ENCODE results near the gene CAMTA1. TPM values are rescaled to one million over a fixed set of nuclear protein-coding genes. Genes with fewer than 3 reads are reported as not detected.

The CAMTA1 gene
- polyA plus RNA-seq, 5 donors = 41.0 to 56.5 (median 48.5) TPM

DNA sequence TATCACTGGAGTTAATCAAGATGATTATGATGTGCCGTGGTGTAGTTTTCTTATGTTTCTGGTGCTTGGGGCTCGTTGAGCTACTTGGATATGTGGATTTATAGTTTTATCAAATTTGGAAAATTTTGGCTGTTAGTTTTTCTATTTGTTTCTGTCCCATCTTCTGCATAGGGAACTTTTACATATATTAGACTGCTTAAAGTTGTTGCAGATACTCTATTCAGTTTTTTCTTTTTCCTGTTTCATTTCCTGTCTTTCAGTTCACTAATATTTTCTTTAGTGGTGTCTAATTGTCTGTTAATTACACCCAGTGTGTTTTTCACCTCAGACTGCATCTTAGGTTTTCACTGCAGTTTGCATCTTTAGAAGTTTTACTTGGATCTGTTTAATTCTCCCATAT, 247.7 kb downstream of the CAMTA1 start:
- no peak for DNase-seq

DNA sequence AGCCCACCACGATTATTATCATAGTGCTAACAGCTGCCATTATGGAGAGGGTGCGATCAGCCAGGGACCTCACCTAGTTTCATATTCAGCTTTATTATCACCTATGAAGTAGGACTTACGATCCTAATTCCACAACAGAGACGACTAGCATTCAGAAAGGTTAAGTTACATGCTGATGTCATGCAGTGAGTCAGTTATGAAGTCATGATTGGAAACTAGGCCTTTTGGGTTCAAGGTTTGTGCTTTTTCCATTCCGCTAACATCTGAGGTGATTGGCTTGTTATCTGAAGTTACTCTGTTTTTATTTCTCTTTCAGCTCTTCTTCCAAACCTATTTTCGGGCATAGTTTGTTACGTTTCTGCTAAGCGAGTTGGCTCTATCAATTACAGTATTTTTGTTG, 251.1 kb downstream of the CAMTA1 start:
- DNase-seq = no peak

DNA sequence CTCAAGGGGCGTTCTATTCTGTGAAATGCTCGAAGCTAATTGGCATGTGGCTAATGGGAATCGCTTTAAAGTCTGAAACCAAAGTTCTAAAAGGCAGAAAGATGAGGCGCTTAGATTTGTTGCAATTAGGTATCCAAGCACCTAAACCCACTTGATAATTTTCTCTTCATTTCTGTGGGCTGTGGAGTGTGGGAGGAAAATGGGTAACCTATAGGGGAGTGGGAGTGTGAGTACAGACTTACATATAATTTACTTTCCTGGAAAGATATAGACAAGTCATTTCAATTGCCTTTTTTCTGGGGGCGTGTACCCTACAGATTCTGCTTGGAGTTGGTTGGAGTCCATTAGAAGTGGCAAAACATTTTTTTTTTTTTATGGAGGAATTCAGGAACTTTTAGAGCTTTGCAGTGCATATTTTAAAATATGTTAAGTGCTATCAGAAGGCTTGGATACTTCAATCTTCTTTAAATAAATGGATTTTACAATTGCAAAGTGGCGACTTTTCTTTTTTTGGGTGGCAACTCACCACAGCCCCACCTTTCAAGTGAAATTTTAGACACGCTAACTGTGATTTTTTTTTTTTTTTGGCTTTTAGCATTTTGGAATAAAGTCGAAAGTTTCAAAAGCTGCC, 254.5 kb downstream of the CAMTA1 start:
- DNase-seq = no peak

DNA sequence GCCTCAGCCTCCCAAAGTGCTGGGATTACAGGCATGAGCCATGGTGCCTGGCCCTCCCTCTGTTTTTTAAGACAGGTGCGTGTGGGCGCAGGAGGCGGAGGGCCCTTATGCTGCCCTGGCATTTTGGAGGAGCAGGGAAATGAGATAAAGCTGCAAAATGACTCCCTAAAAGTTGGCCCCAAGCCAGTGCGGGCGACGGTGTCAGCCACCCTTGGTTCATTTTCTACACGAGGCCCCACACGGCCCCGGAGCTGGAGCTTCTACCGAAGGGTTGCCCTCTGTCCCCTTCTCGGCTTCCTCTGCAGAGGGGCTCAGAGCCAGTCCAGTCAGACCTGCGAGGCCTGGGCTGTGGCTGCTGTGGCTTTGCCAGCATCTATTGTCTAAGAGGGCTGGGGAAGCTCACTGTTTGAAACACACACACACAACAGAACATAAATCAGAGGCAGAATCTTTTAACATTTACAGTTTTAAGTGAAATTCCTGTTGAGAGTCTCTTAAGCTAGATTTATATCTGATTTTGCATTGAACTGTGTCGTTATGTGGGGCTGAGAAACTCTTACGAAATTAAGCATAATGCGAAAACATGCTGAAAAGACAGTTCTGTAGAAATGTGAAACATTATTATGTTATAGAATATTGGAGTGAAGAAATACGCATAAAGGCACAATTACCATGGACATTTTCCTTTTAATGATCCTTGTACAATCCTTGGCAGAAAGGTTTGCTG, 255.9 kb downstream of the CAMTA1 start:
- no peak for DNase-seq

DNA sequence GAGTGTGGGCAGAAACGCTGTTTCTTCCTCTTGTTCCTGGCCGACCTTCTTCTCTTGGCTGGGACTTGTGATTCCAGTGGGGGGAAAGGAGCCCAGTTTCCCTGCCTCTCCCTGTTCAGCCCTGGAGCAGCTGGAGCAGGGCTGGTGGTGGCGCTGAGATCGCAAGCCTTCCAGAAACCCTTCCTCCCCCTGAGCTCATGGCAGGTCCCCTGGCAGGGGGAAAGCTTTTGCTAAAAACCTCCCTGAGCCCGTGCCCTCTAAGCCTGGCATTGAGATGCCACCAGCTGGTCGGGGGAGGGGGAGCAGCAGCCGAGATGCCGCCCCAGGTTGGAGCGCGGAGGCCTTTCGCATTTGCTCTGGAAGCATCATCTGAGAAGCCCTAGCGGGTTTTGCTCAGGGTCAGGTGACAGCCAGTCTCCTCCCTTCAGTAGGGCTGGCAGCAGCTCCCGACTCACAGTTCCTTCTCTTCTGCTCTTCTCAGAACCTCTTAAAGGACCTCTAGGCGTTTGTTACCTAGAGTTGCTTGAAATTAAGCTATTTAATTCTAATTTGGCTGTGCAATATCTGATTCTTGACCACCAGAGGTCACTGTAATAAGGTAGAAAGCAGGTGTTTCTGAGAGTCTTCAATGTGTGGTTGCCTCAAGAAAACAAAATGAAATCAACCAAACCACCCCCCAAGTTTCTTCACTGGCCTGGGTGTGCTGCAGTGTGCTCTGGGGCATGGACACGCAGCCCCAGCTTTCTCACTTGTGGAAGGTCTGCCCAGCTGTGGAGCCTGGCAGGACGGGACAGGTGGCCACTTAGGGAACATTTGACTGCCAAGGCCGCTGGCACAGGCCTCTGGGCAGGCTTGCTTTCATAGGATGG, 257.3 kb downstream of the CAMTA1 start:
- DNase-seq = no peak

DNA sequence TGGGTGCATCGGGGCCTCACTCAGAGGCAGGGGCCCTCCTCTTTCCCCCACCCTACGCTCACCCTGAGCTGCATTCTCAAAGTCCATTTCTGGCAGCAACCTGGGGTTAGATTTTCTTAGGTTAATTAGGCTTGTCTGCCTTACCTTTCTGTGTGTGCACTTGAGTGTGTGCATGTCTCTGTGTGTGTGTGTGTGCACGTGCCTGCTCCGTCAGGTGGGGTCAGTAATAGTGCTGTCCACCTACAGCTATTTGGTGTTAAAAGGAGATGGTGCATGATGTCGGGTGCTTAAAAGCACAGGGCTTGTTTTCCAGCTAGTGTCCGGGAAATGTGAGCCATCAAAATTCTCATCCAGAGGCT, 257.9 kb downstream of the CAMTA1 start:
- DNase-seq = no peak

DNA sequence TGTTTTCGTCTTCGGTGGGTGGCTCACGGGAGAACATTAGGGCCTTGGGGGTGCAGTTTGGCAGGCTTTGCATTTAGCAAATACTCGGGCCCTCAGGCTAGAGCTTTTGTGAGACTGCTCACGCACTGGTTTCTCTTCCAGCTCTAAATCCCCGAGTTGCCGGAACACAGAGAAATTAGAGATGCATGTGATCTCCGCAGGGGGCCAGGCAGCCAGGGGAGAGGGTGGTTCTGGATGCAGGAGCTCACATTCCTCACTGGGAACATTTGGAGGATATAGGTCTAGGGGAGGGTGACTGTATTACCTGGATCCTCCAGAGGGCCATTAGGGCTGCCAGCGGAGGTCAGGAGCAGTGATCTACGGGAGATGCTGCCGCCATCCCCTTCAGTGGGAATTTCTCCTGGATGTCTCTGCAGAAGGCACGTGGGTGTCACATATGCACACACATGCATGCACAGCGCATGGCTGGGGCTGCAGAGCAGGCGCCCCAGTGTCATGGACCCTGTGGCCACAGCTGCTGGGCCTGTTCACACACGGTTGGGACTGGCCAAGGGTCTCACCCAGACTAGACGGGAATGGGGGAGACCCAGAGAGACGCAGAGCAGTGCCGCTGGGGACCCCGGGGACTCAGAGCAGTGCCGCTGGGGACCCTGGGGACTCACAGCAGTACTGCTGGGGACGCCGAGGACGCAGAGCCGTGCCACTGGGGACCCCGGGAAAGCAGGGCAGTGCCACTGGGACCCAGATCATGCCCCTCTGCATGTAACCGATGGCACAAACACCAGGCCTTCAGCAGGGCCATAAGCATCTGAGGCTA, 258.7 kb downstream of the CAMTA1 start:
- DNase-seq = no peak

DNA sequence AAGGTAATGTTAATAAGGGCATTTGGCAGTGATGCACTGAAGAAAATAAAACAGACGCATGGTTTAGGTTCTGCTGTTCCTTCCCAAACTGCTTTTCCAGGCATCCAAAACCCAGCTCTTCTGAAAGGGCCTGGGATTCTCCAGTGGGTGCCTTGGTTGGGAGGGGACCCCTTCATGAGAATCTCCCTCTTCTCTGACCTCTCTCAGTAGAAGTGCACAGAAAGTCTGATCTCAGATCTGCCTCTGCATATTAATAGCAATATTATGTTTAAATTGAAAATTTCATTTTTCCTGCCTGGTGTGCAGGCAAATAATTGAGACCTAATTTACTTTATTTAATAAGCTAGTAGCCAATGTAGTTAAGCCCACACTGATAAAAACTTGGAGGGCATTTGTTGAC, 260.6 kb downstream of the CAMTA1 start:
- DNase-seq = no peak

DNA sequence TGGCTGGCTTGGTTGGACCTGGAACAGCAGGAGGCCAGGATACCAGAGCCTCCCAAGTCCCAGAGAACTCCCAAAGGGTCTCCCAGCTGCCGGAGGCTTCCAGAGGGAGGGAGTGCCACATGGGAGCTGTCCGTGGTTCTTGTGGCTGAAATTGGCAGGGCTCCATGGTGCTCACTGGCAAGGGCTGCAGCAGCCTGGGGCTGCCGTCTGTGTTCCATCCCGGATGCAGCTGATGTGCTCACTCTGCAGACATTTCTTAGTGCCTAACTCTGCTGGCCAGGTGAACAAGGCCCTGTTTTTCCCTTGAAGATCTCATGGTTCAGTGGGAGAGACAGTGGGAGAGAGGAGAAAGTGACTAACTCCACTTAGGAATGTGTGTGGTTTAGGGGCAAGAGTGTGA, 261.1 kb downstream of the CAMTA1 start:
- DNase-seq = peak; percentile 37 to 58

DNA sequence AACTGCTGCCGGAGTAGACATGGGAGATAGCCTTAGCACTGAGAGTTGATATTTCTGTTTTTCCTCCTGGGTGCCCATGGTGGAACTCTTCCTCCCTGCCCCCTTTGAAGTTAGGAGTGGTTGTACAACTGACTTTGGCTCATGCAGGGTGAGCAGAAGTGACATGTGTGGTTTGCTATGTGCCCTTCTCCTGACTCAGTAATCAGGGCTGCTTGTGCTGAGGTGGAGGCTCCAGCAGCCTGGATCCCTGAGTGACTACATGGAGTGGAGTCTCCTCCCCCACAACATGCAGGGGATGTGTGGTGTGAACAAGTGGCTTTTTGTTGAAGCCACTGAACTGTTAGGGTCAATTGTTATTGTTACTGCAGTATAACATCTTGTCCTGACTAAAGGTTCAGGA, 261.6 kb downstream of the CAMTA1 start:
- DNase-seq = no peak

DNA sequence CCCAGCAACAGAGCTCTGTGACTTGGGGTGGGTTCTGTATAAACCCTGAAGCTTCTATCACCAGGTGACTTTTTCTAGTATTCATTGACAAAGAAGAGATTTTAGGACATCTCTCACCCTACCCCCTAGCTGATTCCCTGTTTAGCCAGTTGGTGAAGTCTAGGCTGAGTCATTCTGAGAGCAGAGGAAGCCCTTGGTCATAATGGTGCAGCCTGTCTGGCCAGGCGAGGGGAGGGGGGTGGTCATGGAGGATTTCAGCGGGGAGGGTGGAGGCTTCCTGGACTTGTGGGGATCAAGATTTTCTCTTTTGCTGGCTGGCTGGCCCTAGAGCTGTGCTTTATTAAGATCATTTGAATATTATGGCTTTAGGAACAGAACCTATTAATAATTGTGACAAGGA, 262.6 kb downstream of the CAMTA1 start:
- no peak for DNase-seq

DNA sequence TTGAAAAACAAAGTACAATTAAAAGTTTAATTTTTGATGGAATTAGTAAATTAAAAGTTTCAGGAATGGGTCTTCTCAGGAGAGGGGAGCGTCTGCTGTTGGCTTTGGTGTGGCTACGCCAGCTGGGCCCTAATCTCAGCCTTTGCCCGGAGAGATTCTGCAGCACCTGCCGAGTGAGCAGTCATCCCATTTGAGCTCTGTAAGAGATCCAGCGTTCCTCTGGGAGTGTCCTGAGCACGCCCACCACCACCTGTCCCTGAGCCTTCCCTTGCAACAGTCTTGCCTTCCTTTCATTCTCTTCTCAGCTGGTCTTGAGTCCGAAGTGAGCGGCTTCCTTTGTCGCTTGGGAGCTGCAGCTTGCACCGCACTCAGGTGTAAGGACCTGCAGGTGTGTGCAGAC, 263.1 kb downstream of the CAMTA1 start:
- DNase-seq = no peak

DNA sequence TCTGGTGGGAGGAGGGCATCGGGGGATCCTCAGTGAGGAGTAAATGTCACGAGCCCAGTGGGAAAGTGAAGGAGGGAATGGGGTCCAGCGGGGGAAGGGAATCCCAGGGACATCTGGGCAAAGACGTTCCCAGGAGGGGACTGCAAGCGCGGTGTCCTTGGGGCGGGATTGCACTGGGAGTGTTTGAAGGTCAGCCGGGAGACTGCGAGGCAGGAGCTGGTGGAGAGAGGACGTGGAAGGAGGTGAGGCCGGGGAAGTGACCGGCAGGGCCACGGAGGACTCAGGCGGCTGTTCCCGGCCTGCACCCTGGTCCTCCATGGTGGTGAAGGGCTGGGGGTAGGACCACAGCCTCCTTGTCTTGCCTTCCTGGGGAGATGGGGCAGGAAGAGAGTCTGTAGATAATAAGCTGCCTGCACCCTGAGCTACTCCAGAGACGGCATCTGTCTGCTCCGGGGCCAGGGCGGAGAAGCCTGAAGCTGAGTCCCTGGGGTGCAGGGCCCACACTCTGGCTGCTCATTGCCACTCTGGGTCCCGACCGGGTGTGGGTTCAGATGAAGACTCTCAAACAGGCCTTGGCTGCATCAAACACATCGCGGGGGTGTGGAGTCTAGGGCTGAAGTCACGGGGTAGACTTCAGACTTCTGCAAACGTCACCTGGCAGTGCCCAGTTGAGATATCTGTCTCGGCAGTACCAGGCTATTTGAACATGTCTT, 264.8 kb downstream of the CAMTA1 start:
- no peak for DNase-seq

DNA sequence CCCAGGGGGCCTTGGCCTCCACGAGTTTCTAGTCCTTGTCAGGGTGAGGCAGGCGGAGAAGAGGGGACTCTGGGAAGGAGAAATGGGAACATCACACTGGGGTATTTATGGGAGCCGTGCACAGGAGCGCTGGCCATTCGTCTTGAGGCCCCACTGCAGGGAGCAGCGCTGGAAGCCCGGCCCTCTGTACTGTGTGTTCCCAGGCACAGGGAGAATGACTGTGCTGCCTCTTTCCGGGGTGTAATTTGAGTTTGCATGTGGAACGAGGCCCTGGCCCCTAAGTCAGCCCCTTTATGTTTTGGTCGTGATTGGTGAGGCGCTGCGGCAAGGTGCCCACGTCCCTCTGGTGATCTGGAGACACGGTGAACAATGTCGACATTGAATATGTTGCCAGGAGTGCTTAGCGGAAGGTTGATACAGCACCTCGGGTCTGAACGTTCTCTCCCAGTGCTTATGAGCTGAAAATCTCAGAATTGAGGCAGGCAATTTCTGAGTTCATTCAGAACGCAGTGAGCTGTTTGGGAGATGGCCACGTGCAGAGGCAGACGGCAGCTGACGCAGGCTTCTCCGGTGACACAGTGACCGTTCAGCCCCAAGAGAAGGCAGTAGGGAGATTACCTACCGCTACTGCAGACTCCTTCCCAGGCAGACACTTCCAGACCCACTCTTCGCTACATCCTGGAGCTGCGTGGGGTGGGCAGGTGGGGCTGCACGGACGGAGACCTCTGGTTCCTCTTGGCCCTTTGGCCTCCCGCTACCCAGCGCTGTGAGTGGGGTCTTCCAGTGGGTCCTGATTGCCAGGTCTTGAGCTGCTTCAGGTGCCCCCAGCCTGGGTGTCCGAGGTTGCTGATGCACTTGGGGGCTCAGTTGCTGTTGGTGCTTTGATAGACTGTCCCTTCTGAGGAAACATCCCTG, 265.8 kb downstream of the CAMTA1 start:
- DNase-seq = no peak

DNA sequence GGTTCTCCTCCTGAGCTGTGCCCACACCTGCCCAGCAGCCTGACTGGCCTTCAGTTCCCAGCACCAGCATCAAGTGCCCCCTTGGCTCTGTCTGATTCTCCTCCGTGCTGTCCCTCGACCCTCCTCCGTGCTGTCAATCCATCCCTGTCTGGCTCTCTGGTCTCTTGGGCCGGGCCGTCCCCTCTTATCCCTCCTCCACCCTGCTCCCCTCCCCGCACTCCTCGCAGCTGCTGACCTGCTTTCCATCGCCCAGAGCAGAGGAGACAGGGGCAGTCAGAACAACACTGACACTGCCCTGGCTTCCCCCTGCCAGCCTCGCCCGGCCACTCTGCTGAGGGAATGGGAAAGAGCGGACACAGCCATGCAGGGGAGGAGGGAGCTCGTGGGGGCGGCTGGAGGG, 267.4 kb downstream of the CAMTA1 start:
- no peak for DNase-seq

DNA sequence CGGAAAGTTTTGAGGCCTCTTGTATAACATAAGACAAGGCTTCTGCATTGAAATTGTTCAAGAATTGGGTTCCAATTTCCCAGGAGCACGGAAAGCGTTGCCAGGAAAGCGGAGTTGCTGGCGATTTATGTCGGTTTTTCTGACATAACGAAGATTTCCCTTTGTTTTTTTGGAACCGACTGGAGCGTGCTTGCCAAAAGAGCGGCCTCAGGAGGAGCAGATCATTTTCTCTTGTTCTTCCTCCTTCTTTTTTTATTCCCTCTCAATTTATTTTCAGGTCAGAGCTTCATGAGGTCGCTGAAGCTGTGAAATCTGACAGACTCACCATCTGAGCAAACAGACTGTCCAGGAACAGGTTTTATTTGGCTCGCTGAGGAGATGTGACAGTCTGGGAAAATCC, 275.5 kb downstream of the CAMTA1 start:
- DNase-seq = no peak

DNA sequence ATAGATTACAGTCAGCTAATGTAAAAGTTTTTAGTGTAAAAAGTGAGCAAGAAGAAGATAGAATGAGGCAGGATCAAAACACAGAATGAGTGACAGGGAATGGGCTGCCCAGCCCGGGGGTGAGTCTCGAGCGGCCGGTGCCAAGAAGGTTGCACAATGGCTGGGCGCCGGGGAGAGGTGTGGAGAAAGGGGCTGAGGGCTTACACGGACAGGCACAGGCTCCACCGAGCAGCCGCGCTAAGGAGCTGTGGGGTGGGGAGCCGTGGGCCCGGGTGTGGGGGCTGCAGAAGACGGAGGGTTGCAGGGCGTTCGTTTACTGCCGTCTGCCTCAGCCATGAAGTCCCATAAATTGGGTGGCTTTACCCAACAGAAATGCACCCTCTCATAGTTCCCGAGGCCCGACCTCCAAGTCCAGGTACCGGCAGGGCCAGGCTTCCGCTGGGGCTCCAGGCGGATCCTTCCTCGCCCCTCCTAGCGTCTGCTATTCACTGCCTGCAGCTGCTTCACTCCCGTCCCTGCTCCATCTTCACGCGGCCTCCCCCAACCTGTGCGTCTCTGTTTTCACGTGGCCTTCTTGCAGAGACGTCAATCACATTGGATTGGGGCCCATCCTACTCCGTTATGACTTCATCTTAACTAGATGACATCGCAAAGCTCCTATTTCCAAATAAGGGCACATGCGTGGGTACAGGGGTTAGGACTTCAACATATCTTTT, 277.2 kb downstream of the CAMTA1 start:
- DNase-seq = no peak

DNA sequence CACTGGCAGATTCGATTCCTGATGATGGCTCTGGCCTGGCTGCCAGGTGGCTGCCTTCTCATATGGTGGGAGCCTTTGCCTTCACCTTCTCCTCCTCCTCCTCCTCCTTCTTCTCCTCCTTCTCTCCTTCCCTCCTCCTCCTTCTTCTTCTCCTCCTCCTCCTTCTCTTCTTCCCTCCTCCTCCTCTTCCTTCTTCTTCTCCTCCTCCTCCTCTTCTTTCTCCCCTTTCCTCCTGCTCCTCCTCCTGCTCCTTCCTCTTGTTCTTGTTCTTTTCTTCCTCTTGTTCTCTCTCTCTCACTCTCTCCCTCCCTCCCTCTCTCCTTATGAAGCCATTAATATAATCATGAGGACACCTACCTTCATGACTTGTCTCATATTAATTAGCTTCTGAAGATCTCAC, 278.7 kb downstream of the CAMTA1 start:
- DNase-seq = no peak

DNA sequence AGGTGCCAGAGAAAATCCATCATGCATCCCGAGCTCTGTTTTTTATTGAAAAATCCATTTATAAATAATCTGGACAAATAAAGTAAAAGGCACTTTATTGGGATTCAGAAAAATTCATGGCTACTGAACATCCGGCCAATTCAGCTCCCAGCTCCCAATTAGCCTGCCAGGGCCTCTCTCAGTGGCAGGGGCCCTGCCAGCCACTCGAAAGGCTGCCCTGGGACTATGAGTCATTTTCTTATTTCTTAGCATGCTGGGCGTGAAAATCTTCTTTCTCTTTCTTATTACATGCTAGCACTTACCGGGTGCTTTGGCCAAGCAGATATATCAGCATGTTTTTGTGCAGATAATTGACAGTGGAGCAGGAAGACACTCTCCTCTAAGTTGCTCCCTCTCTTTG, 283.3 kb downstream of the CAMTA1 start:
- DNase-seq = no peak

DNA sequence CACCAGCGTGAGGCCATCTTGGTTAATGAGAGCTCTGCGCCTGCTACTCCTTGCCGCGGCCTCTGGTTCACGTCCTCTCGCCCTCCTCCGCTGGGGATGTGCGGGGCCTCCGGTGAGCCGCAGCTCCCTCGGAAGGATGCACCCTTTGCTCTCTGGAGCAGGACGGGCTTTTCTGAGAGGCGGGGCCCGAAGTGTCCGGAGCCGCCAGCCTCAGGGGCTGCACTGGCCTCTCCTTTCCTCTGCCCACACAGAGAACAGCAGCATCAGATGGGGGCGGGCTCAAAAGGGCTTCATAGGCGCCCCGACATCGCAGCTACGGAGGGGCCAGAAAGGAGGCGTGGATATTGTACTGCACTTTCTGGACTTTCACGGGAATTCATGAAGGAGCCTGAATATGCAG, 284.7 kb downstream of the CAMTA1 start:
- no peak for DNase-seq
